Keratinocyte (primary cell): Measurements from ENCODE around the gene RRP1. TPM values are rescaled to one million over a fixed set of nuclear protein-coding genes. Genes with fewer than 3 reads are reported as not detected.

Experiments used
- DNase-seq: peaks from one replicate; pipeline ENCODE4 v3.0.0-alpha.2; 2011; ENCODE audit warnings: low read depth, missing footprints, low spot score
- FAIRE-seq: peaks from 2 replicates; lab custom pipeline; 2011; peaks lifted over from hg19 to GRCh38; lab: Jason Lieb, UNC
- H2AFZ ChIP-seq: 2 replicates; pipeline ENCODE4 v1.6.0; 2012; ENCODE audit warnings: low read length, control low read depth, inconsistent platforms; ENCODE audit not compliant: control insufficient read depth
- H3K27ac ChIP-seq: 2 replicates; pipeline ENCODE4 v1.5.1; 2011; ENCODE audit warnings: low read length; ENCODE audit not compliant: control insufficient read depth, insufficient read depth
- H3K27me3 ChIP-seq: 3 replicates; pipeline ENCODE4 v1.6.0; 2011; ENCODE audit warnings: low read length; ENCODE audit not compliant: control insufficient read depth, insufficient read depth; ENCODE audit errors: extremely low read depth
- H3K36me3 ChIP-seq, 2 experiments: 2 replicates in 1 of 2; 3 replicates in 1 of 2; pipeline ENCODE4 v1.5.1; 2011; ENCODE audit warnings: low read length in 2 of 2, mild to moderate bottlenecking in 1 of 2; ENCODE audit not compliant: control insufficient read depth in 2 of 2, insufficient read depth in 2 of 2; ENCODE audit errors: extremely low read depth in 1 of 2
- H3K4me1 ChIP-seq: 3 replicates; pipeline ENCODE4 v1.5.1; 2011; ENCODE audit warnings: low read length; ENCODE audit not compliant: control insufficient read depth, insufficient read depth; ENCODE audit errors: extremely low read depth
- H3K4me2 ChIP-seq: 3 replicates; pipeline ENCODE4 v1.6.0; 2011; ENCODE audit warnings: low read depth, low read length; ENCODE audit not compliant: control insufficient read depth, insufficient read depth; ENCODE audit errors: extremely low read depth
- H3K4me3 ChIP-seq, 3 experiments: fragments of 200-600 bp in 1 of 3; sonication (generic) in 1 of 3; 2 replicates in 2 of 3; 3 replicates in 1 of 3; pipeline ENCODE4 v1.5.1; 2011 to 2016; ENCODE audit warnings: low read length in 3 of 3, mild to moderate bottlenecking in 3 of 3, control low read depth in 2 of 3, inconsistent platforms in 1 of 3, low read depth in 1 of 3, mixed read lengths in 1 of 3, mixed run types in 1 of 3, moderate library complexity in 1 of 3; ENCODE audit not compliant: control insufficient read depth in 2 of 3, insufficient read depth in 2 of 3; ENCODE audit errors: extremely low read depth in 1 of 3
- H3K79me2 ChIP-seq: 2 replicates; pipeline ENCODE4 v1.6.0; 2012; ENCODE audit warnings: low read length; ENCODE audit not compliant: control insufficient read depth, insufficient read depth
- H3K9ac ChIP-seq: 3 replicates; pipeline ENCODE4 v1.6.0; 2011; ENCODE audit warnings: low read length; ENCODE audit not compliant: control insufficient read depth, insufficient read depth; ENCODE audit errors: extremely low read depth
- H3K9me1 ChIP-seq: 3 replicates; pipeline ENCODE4 v1.6.0; 2011; ENCODE audit warnings: low read length; ENCODE audit not compliant: control insufficient read depth, insufficient read depth; ENCODE audit errors: extremely low read depth
- H3K9me3 ChIP-seq: 2 replicates; pipeline ENCODE4 v1.5.1; 2012; ENCODE audit warnings: low read depth, low read length; ENCODE audit not compliant: control insufficient read depth
- H4K20me1 ChIP-seq: 3 replicates; pipeline ENCODE4 v1.6.0; 2011; ENCODE audit warnings: low read length; ENCODE audit not compliant: control insufficient read depth, insufficient read depth; ENCODE audit errors: extremely low read depth
- CTCF ChIP-seq, 3 experiments: IDR thresholded peaks in 1 of 3; conservative IDR thresholded peaks in 1 of 3; optimal IDR thresholded peaks in 1 of 3; 2 replicates in 2 of 3; 3 replicates in 1 of 3; pipeline versions ENCODE3 to v1.5.1; 2011; ENCODE audit warnings: low read length in 3 of 3, mild to moderate bottlenecking in 3 of 3, moderate library complexity in 2 of 3, control low read depth in 1 of 3, inconsistent platforms in 1 of 3; ENCODE audit not compliant: insufficient read depth in 2 of 3; ENCODE audit errors: extremely low read depth in 1 of 3
- EZH2 ChIP-seq: IDR thresholded peaks from one replicate; pipeline ENCODE4 v1.6.1; 2012; ENCODE audit warnings: inconsistent platforms, mild to moderate bottlenecking, low read length, moderate library complexity
- dilution Hi-C: fragments of 300-500 bp; cut with MboI; formaldehyde crosslinking; loops from one replicate; pipeline ENCODE4 v1.7.0; 2020; ENCODE audit warnings: low sequenced_read_pairs; ENCODE audit not compliant: extremely low pct_ligation_motif_present
- polyA plus RNA-seq, 5 experiments: library from polyadenylated mRNA; depleted of rRNA in 3 of 5; stranded (reverse) in 3 of 5; stranded (forward) in 1 of 5; unstranded in 1 of 5; fragments of >200 nt; gene quantifications; 1 replicate in 1 of 5; 2 replicates in 3 of 5; 3 replicates in 1 of 5; pipeline versions ENCODE4 v1.2.1 to v1.2.3, GENCODE V29; 2011 to 2012; ENCODE audit warnings: missing spikeins in 2 of 5, low read depth in 1 of 5, low replicate concordance in 1 of 5

Gene RRP1
- polyA plus RNA-seq, 1 donor (not counting 4 experiments of a cell fraction or from before 2014, with no cell fraction given), result 25.0 TPM

DNA sequence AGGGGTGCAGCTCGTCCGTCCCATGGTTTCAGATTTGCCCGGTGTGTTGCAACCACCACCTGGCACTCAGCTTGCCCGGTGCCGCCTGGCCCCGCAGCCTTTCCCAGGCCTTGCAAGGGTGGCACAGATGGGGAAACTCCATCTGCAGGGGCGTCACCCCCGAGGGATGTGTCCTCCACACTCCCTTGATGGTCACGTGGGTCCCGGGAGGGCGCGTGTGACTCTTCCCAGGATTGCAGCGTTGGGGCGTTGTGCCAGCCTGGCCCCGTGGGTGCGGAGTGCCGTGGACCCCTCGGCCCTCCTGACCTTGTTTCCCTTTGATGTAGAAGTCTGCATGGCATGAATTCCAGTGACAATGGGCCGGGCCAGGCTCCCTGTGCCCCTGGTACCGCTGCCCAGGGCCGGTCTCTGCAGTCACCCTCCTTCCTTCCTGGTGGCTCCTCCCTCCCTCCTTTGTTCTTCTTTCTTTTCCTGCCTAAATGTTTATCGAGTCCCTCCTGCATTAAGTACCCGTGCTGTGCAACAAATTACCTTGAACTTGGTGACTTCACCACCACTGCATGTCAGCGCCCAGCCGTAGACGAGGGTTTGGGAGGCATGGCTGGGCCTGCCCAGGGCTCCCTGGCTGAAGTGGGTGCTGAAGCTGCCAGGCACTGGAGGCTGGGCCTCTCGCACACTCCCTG lies 22.9 kb downstream of the RRP1 start:
- Histone ChIP-seq H3K9me1 (no peaks in the 10 kb centered on the region), H3K36me3 (no peaks in the 10 kb centered on the region), H3K9me3 (no peaks in the 10 kb centered on the region), H3K27me3 (no peaks in the 10 kb centered on the region), H3K79me2 (no peaks in the 10 kb centered on the region), H3K27ac (peak overlapping the region; percentile 66), H3K4me1 (peaks cover 55% of the 10 kb centered on the region), H4K20me1 (no peaks in the 10 kb centered on the region), H3K4me2 (peak overlapping the region; percentile 93), H3K4me3 (peak overlapping the region; percentile 39 to 66 (median 58)), H3K9ac (peak overlapping the region; percentile 69), H2AFZ (peak overlapping the region; percentile 90)
- dilution Hi-C loops, result no loop called here
- peak; percentile 90 for FAIRE-seq
- TF ChIP-seq CTCF (optimal IDR thresholded peaks at IDR 0.05 in 1 of 3, IDR thresholded peaks at IDR 0.05 in 1 of 3, conservative IDR thresholded peaks at IDR 0.05 in 1 of 3; ENCODE audit: extremely low read depth in 1 of 3, insufficient read depth in 2 of 3, low read length in 3 of 3) (no peak), EZH2 (no peak)
- DNase-seq, result peak; percentile 52

DNA sequence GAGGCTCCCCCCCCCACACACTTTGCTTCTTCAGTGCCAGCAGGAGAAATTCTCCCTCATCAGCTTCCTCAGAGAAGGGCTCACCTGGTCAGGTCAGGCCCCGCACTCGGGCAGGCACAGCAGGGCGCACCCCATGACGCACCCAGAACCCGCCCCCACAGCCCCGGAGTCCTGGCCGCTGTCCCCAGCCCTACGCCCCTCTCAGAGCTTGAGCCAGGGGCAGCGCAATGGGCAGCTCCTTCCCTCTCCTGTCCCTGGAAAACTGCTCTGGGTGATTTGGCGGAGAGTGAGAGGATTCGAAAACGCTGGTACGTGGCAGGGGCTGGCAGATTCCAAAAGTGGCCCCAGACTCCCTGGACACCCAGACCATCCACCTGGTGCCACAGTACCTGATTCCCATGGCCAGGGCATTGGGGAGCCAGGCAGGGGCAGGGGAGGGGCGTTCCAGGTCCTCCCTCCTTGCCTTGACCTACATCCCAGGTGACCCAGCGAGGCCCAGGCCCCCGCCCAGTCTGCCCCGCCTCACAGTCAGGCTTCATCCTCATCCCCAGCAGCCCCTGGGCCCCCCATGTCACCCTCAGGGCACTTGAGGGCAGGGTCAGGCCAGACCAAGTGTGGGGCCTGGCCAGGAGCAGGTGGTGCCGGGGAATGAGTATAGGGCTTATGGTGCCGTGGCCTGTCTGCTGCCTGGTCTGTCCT lies 23.7 kb downstream of the RRP1 start:
- Histone ChIP-seq H2AFZ (no peak overlapping the region), H3K36me3 (no peaks in the 10 kb centered on the region), H3K4me2 (no peak overlapping the region), H3K27me3 (no peaks in the 10 kb centered on the region), H3K9me3 (no peaks in the 10 kb centered on the region), H4K20me1 (no peaks in the 10 kb centered on the region), H3K4me1 (peaks cover 55% of the 10 kb centered on the region), H3K79me2 (no peaks in the 10 kb centered on the region), H3K4me3 (no peak overlapping the region), H3K9me1 (no peaks in the 10 kb centered on the region), H3K9ac (no peak overlapping the region), H3K27ac (peak overlapping the region; percentile 66)
- dilution Hi-C loops, result no loop called here
- TF ChIP-seq EZH2 (no peak), CTCF (optimal IDR thresholded peaks at IDR 0.05 in 1 of 3, IDR thresholded peaks at IDR 0.05 in 1 of 3, conservative IDR thresholded peaks at IDR 0.05 in 1 of 3; ENCODE audit: extremely low read depth in 1 of 3, insufficient read depth in 2 of 3, low read length in 3 of 3) (no peak)
- no peak for DNase-seq
- FAIRE-seq, result no peak
